KOPT-K1 (cell line): ENCODE results near the gene SPEM2.
"Not testable (repeated sequence)": the region's sequence is repeated elsewhere in the genome, so short reads cannot be mapped to it uniquely, and the experiment has no call there.

Experiments
- H3K27ac ChIP-seq: fragments of 200-600 bp; sonication (generic); 2 replicates; pipeline ENCODE4 v1.5.1; 2016; ENCODE audit warnings: antibody characterized with exemption, mild to moderate bottlenecking, low read depth, low read length; ENCODE audit not compliant: poor library complexity, severe bottlenecking
- H3K36me3 ChIP-seq: fragments of 200-600 bp; sonication (generic); 2 replicates; pipeline ENCODE4 v1.5.1; 2017; ENCODE audit warnings: antibody characterized with exemption, mild to moderate bottlenecking, low read length, moderate library complexity; ENCODE audit not compliant: insufficient read depth
- H3K9me3 ChIP-seq: fragments of 200-600 bp; sonication (generic); 2 replicates; pipeline ENCODE4 v1.5.1; 2017; ENCODE audit warnings: antibody characterized with exemption, low read length, mild to moderate bottlenecking; ENCODE audit not compliant: insufficient read depth, poor library complexity, severe bottlenecking

The SPEM2 gene

DNA sequence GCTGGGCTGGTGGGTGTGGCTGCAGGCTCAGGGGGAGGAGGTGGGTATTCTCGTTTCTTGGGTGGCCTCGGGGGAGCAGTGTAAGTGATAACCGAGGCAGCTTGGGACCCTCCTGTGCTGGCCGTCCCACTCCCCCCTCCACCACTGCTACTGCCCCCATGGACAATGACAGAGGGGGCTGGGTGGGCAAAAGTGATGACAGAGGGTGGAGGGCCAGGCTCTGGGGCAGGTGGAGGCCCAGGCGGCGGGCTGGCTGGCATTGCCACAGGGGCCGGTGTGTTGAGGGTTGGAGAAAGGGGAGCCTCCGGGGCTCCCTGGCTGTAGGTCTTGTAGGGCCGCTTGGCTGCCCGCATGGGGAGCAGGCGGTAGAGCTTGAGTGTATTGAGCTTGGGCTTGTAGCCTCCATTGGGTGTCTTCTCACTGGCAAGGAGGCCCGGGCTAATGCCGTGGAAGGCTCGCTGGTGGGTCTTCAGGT is 38.0 kb downstream of the SPEM2 start:
- Histone ChIP-seq H3K36me3 (peaks cover 50% of the 10 kb centered on the region), H3K9me3 (no peaks in the 10 kb centered on the region), H3K27ac (no peak overlapping the region)

- H3K9me3 ChIP-seq, result no peaks in the 10 kb centered on the region
- H3K27ac ChIP-seq, result no peak overlapping the region
- peaks cover 50% of the 10 kb centered on the region for H3K36me3 ChIP-seq
Measured at GRCh38 chr17:7464081-7464480, 38.7 kb downstream of the SPEM2 start.

GRCh38 chr17:7465597-7466275 is 40.3 kb downstream of the SPEM2 start:
- Histone ChIP-seq H3K9me3 (no peaks in the 10 kb centered on the region), H3K27ac (no peak overlapping the region), H3K36me3 (peaks cover 48% of the 10 kb centered on the region)

DNA sequence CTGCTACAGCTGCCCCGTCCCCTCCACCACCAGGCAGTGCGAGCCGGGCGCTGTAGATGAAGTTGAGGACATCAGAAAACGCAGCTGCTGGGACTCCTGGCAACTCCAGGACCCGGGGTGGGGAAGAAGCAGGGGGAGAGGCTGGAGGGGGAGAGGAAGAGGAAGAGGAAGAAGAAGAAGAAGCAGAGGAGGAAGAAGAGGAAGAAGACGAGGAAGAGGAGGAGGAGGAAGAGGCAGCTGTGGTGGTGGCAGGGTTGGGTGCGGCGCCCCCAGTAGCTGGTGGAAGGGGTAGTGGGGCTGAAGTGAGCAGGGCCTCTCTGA is 40.9 kb downstream of the SPEM2 start:
- no peaks in the 10 kb centered on the region for H3K9me3 ChIP-seq
- peak overlapping the region; percentile 36 for H3K27ac ChIP-seq
- peaks cover 43% of the 10 kb centered on the region for H3K36me3 ChIP-seq

DNA sequence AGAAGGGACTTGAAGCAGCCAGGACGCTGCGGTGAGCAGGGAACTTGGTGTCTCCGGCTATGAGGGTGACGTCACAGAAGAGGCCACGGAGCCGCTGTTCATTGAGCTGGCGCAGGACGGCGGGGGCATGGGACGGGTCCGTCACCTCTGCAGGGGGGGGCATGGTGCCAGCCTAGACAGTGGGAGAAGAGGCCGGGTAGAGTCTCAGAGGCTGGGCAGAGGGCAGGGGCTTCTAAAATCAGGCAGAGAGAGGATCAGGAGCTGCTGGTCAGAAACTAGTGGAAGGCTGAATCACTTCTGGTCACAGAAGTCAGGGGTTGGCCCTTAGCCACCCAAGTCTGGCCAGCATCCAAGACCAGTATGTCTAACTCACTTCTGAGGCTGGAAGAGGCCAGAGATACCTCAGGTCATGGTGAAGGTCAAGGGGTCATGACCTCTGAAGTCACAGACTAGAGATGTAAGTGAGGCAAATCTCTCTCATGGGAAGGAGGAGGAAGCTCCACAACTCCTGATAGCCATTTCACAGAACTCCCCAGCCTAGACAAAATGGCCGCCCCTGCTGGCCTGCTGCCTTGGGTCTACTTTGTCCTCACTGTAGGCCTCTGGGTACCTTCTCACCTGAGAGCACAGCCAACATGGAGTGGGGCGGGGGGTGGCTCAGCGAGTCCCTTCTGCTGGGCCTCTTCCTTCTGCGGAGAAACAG is 41.4 kb downstream of the SPEM2 start:
- peaks cover 39% of the 10 kb centered on the region for H3K36me3 ChIP-seq
- H3K27ac ChIP-seq, result peak overlapping the region; percentile 36

GRCh38 chr17:7467498-7467897 is 42.1 kb downstream of the SPEM2 start:
- Histone ChIP-seq H3K36me3 (peaks cover 34% of the 10 kb centered on the region), H3K27ac (peak overlapping the region; percentile 36), H3K9me3 (no peaks in the 10 kb centered on the region)

More for the DNA sequence above, 41.4 kb downstream of the SPEM2 start:
- H3K9me3 ChIP-seq, result no peaks in the 10 kb centered on the region

- Histone ChIP-seq H3K27ac (no peak overlapping the region), H3K36me3 (peaks cover 26% of the 10 kb centered on the region), H3K9me3 (no peaks in the 10 kb centered on the region)
Measured at GRCh38 chr17:7468290-7468689, 42.9 kb downstream of the SPEM2 start.

DNA sequence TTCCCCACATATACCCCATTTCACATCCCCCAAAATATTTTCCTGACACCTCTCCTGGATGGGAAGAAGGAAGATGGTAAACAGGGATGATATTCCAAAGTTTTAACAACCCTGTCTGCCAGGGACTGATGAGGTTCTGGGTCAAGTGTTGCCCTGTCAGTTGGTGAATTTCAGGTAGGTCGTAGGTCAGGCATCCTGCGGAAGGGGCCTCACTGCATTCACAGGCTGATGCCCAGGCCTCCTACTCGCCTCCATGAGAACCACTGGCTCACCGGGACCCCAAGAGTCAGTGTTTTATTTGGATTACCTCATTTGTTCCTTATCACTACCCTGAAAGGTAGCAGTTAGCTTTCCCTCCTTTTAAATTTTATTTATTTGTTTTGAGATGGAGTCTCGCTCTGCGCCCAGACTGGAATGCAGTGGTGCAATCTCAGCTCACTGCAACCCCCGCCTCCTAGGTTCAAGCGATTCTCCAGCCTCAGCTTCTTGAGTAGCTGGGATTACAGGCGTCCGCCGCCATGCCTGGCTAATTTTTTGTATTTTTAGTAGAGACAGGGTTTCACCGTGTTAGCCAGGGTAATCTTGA is 43.5 kb downstream of the SPEM2 start:
- Histone ChIP-seq H3K36me3 (peaks cover 20% of the 10 kb centered on the region), H3K9me3 (no peaks in the 10 kb centered on the region), H3K27ac (no peak overlapping the region)

GRCh38 chr17:7469843-7470242 is 44.4 kb downstream of the SPEM2 start:
- H3K27ac ChIP-seq, H3K9me3 ChIP-seq: not testable (repeated sequence)
- peaks cover 17% of the 10 kb centered on the region for H3K36me3 ChIP-seq

DNA sequence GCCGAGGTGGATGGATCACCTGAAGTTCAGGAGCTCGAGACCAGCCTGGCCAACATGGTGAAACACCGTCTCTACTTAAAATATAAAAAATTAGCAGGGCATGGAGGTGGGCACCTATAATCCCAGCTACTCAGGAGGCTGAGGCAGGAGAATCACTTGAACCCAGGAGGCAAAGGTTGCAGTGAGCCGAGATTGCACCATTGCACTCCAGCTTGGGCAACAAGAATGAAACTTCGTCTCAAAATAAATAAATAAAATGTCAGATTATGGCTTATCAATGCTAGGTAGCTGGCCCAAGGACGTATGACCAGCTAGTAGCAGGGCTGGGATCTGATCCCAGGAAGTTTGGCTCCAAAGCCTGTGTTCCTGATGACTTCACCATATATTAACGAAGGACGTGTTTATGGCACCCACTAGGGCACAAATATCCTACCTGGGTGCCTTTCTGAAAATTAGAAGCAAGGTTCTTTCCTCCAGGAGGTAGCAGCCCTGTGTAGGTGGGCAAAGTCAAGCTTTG is 45.1 kb downstream of the SPEM2 start:
- not testable (repeated sequence) for H3K9me3 ChIP-seq, H3K27ac ChIP-seq
- H3K36me3 ChIP-seq, result peaks cover 15% of the 10 kb centered on the region

DNA sequence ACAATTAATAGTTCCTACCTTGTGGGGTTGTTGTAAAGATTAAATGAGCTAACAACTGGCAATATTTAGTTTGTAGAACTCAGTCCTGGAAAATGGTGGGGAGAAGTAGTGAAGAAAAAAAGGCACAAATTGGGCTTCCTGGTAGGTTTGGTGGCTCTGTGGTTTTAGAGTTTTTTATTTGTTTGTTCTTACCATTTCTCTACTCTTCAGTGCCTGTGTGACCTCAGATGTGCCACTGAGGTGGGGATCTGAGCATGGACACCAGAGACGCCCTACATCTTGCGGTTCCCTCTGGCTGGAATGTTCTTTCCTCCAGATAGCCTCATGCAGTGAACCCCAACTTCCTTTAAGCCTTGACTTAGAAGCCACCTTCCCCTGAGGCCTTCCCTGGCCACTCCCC is 46.3 kb downstream of the SPEM2 start:
- Histone ChIP-seq H3K27ac (peak overlapping the region; percentile 10), H3K9me3 (no peaks in the 10 kb centered on the region), H3K36me3 (peaks cover 4% of the 10 kb centered on the region)

- H3K9me3 ChIP-seq, H3K27ac ChIP-seq, H3K36me3 ChIP-seq: not testable (repeated sequence)
Measured at GRCh38 chr17:7474767-7475166, 49.4 kb downstream of the SPEM2 start.

DNA sequence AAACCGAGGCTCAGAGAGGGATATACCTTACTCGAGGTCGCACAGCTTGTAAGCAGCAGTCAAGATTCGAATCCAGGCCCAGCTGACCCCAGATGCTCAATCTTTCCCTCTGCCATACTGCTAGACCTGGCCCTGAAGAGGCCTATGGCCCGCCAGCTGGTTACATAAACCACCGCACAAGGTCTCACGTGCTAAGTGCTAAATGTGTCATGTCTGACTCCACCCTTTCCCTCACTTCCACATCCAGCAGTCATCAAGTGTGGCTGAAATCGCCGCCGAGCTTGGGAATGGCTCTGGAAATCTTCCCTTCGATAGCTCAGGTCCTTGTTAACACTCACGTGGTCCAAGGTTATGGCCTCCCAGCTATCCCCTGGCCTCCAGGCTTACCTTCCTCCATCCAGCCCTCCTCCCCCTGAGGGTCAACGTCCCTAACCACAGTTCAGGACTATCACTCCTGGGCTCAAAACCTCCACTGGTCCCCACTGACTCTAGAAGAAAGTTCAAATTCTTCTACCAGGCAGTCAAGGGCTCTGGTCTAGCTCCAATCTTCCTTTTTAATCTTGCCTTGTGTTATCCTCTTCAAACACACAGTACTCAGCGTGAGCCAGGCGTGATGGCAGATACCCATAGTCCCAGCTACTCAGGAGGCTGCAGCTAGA is 50.5 kb downstream of the SPEM2 start:
- Histone ChIP-seq H3K9me3 (no peaks in the 10 kb centered on the region), H3K36me3 (no peaks in the 10 kb centered on the region), H3K27ac (no peak overlapping the region)

DNA sequence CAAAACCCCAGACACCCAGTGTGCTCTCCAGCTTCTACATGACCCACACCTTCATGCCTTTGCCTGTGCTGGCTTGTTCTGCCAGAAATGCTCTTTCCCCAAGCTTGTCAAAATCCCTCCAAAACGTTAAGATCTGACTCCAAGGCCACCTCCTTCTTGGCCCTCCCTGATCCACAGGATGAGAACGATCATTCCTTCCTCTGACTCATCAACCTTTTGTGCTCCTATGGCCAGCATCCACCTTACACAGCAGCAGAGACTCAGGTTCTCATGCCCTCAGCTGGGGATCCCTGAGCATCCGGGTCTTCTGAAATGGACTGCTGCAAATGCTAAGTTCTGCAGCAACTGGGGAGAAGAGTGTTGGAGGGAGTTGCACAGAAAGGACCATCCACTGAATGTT is 51.1 kb downstream of the SPEM2 start:
- H3K27ac ChIP-seq, result no peak overlapping the region
- H3K9me3 ChIP-seq, result no peaks in the 10 kb centered on the region
- H3K36me3 ChIP-seq, result no peaks in the 10 kb centered on the region

DNA sequence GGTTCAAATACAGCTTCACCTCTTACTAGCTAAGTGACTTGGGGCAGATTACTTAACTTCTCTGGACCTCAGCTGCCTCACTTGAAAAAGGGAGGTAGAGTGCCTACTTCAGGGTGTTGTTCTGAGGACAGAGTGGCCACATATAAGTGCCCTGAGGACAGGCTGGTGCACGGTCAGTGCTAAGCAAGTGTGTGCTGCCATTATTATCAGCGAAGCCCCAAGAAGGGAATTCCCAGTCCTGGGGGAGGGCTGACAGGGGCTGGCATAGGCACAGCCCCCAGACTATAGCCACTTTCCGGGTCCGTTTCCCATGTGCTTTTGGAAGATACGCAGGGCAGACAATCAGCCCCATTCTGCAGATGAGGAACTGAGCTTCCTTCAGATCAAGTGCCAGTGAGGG is 51.5 kb downstream of the SPEM2 start:
- Histone ChIP-seq H3K36me3 (no peaks in the 10 kb centered on the region), H3K27ac (no peak overlapping the region), H3K9me3 (no peaks in the 10 kb centered on the region)
